ENCODE data around the gene MTERF1.

Gene MTERF1

GRCh38 chr7:91880413-91881241 is at the start of gene MTERF1:
MTERF1 (minus strand) TSS chr7:91880702; CDS start chr7:91880083, 619 bp downstream.
- TF ChIP-seq, protein P1, sequence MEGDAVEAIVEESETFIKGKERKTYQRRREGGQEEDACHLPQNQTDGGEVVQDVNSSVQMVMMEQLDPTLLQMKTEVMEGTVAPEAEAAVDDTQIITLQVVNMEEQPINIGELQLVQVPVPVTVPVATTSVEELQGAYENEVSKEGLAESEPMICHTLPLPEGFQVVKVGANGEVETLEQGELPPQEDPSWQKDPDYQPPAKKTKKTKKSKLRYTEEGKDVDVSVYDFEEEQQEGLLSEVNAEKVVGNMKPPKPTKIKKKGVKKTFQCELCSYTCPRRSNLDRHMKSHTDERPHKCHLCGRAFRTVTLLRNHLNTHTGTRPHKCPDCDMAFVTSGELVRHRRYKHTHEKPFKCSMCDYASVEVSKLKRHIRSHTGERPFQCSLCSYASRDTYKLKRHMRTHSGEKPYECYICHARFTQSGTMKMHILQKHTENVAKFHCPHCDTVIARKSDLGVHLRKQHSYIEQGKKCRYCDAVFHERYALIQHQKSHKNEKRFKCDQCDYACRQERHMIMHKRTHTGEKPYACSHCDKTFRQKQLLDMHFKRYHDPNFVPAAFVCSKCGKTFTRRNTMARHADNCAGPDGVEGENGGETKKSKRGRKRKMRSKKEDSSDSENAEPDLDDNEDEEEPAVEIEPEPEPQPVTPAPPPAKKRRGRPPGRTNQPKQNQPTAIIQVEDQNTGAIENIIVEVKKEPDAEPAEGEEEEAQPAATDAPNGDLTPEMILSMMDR (IDR thresholded peaks at IDR 0.05) = peak; percentile 99

- TF ChIP-seq, protein P1 (IDR thresholded peaks at IDR 0.05) = no peak
Measured at GRCh38 chr7:91929463-91929862, 49.0 kb upstream of the MTERF1 start.

DNA sequence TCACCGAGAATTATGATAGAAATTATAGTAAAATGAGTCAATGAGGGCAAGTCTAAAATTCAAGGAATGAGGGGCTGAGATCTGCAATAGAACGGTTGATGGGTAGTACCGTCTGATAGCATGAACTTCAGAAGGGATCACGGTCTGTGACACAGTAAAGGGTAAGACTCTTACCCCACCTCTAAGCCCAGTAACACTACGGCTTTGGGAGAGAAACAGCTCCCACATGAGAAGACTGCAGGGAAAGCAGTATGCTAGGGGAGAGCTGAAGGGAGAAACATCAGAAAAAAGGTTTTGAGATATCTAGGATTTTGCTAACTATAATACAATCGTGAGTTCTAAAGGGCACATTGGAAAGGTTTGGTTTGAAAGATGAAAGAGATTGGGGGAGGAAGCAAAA is 47.4 kb upstream of the MTERF1 start:
- TF ChIP-seq, protein P1 (IDR thresholded peaks at IDR 0.05) = no peak

DNA sequence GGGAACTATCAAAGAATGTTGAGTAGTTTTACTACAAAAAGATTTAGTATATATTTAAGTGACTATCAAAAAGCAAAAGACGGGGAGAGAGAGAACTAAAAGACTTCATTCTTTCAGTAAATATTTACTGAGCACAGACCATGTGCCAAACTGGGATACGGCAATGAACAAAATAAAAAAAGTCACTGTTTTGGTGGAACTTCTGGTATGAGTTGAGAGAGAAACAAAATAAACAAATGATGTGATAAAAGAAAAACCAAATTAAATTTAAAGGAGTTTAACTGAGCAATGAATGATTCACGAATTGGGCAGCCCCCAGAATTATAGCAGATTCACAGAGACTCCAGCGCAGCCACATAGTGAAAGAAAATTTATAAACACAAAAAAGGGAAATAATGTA is 42.4 kb upstream of the MTERF1 start:
- TF ChIP-seq, protein P1 (IDR thresholded peaks at IDR 0.05) = no peak

- TF ChIP-seq, protein P1 (IDR thresholded peaks at IDR 0.05) = no peak
Measured at GRCh38 chr7:91918356-91918755, 37.9 kb upstream of the MTERF1 start.

DNA sequence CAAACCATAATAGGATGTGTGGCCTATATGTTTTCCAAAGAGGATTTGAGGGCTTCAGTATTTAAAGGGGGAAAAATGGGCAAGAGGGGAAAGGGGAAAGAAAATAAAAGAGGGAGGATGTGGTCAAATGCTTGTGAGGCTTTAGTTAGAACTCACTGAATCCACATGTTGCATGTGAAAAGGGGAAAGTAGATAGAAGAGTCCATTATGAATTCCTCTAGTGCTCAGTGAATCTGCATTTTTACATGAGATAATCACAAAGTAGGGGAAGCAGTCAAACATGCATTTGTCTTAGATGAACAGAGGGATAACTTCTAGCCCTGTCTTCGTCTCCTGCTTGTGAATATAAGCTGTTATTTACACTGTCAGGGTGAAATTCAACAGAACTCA is 35.5 kb upstream of the MTERF1 start:
- TF ChIP-seq, protein P1 (IDR thresholded peaks at IDR 0.05) = no peak

- TF ChIP-seq, protein P1 (IDR thresholded peaks at IDR 0.05) = no peak
Measured at GRCh38 chr7:91915401-91916050, 35.0 kb upstream of the MTERF1 start.
